ENCODE measurements around the gene NEU2. TPM values are rescaled to one million over a fixed set of nuclear protein-coding genes. Genes with fewer than 3 reads are reported as not detected.

NEU2 gene
- total and polyA plus RNA-seq, 2 of the 4 experiments (the other 2 are of a cell fraction), result not detected

GRCh38 chr2:233013027-233013461 lies 19.4 kb upstream of the NEU2 start, which contains the start of gene NGEF:
TSS of gene NGEF (minus strand) at chr2:233013256. CDS start at chr2:232974890, 38,366 bp downstream.
- CTCF ChIA-PET, result no interaction called here
- intact Hi-C loops (cut with micrococcal nuclease), result no loop called here

More at GRCh38 chr2:233013027-233013461, 19.4 kb upstream of the NEU2 start, which contains the start of gene NGEF:
- ATAC-seq (ENCODE audit: low read depth), result no peak
- no peak for TF ChIP-seq ELK1 (IDR thresholded peaks at IDR 0.05; ENCODE audit: borderline replicate concordance, low read depth, low read length)
- no peak for TF ChIP-seq CEBPB (IDR thresholded peaks at IDR 0.05; ENCODE audit: low read depth, low read length)
- TF ChIP-seq RCOR1 (IDR thresholded peaks at IDR 0.05; ENCODE audit: insufficient replicate concordance, low read length), result no peak
- TF ChIP-seq CHD1 (IDR thresholded peaks at IDR 0.05; ENCODE audit: low read depth, low read length), result no peak
- no peak for TF ChIP-seq MAFK (IDR thresholded peaks at IDR 0.05; ENCODE audit: low read depth, low read length)
- TF ChIP-seq RFX5 (IDR thresholded peaks at IDR 0.05; ENCODE audit: low read depth, low read length), result no peak
- TF ChIP-seq RAD21 (IDR thresholded peaks at IDR 0.05; ENCODE audit: low read length), result no peak
- no peak for TF ChIP-seq FOS (IDR thresholded peaks at IDR 0.05; ENCODE audit: low read depth, low read length)
- TF ChIP-seq BHLHE40 (IDR thresholded peaks at IDR 0.05; ENCODE audit: low read depth, low read length), result no peak
- no peak for TF ChIP-seq MXI1 (IDR thresholded peaks at IDR 0.05; ENCODE audit: borderline replicate concordance, low read depth, low read length)
- TF ChIP-seq USF2 (IDR thresholded peaks at IDR 0.05; ENCODE audit: low read depth, low read length), result no peak
- TF ChIP-seq NFE2L2 (IDR thresholded peaks at IDR 0.05; ENCODE audit: low read depth, low read length), result no peak
- DNase-seq, result no peak
- no TSS peak for BruUV-seq (replicated peaks)
- no peak within 1 kb of the TSS for H3K27ac ChIP-seq (ENCODE audit: insufficient read depth, low read length)
- no peak within 1 kb of the TSS for H2BK20ac ChIP-seq (ENCODE audit: low read depth, low read length)
- no peak within 1 kb of the TSS for H3K56ac ChIP-seq (ENCODE audit: extremely low read depth, insufficient read depth, low read length)
- dilution Hi-C loops (cut with HindIII; ENCODE audit: low sequenced_read_pairs, unreplicated experiment), result no loop called here
- H3K4me3 ChIP-seq (ENCODE audit: insufficient read depth, low read depth, low read length), result no peak within 1 kb of the TSS
- no peak within 1 kb of the TSS for H2AFZ ChIP-seq (replicated peaks; ENCODE audit: low read length, poor library complexity)
- no peak within 1 kb of the TSS for H2AK9ac ChIP-seq (replicated peaks; ENCODE audit: low read depth, low read length, poor library complexity)
- no peak within 1 kb of the TSS for H2BK120ac ChIP-seq (ENCODE audit: low read depth, low read length)
- no peak within 1 kb of the TSS for H4K91ac ChIP-seq (ENCODE audit: insufficient read depth, low read depth, low read length)
- no peaks in the 10 kb centered on the region for H4K20me1 ChIP-seq (ENCODE audit: insufficient read depth, low read length)
- H3K9me3 ChIP-seq (ENCODE audit: control insufficient read depth, insufficient read depth, low read length), result no peaks in the 10 kb centered on the region
- no peak within 1 kb of the TSS for H3K23ac ChIP-seq (ENCODE audit: low read depth, low read length)
- no peak within 1 kb of the TSS for H3K4me2 ChIP-seq (ENCODE audit: low read depth, low read length)
- H3K4me1 ChIP-seq (ENCODE audit: control insufficient read depth, insufficient read depth, low read length), result no peaks in the 10 kb centered on the region
- H3K36me3 ChIP-seq (ENCODE audit: control insufficient read depth, insufficient read depth, low read length), result no peaks in the 10 kb centered on the region
- H3K27me3 ChIP-seq (ENCODE audit: control insufficient read depth, insufficient read depth, low read length), result peaks cover 3% of the 10 kb centered on the region; the same call in 1 of the 2 replicates
- H3K9ac ChIP-seq (ENCODE audit: low read depth, low read length), result no peak within 1 kb of the TSS
- H3K4ac ChIP-seq (ENCODE audit: low read depth, low read length), result no peak within 1 kb of the TSS
- H2AK5ac ChIP-seq (ENCODE audit: low read depth, low read length), result no peak within 1 kb of the TSS
- H4K8ac ChIP-seq (ENCODE audit: low read depth in 2 of 2, low read length in 2 of 2), result no peak within 1 kb of the TSS
- H4K5ac ChIP-seq (ENCODE audit: low read depth, low read length), result no peak within 1 kb of the TSS
- H2BK5ac ChIP-seq (ENCODE audit: low read depth, low read length, poor library complexity, severe bottlenecking), result no peak within 1 kb of the TSS
- POLR2A ChIA-PET (ENCODE audit: unreplicated experiment), result no interaction called here
- 100% methylated on average over 3 of the region's 12 CpGs; no CpG with 5 or more reads in 1 of the 2 experiments for WGBS, 2 experiments (ENCODE audit: extremely low coverage in 2 of 2, insufficient read length in 1 of 2)
- no peaks in the 10 kb centered on the region for H3K9me1 ChIP-seq (ENCODE audit: insufficient read depth, low read length)
- in situ Hi-C loops (cut with MboI; ENCODE audit: low sequenced_read_pairs), result no loop called here
- no peak within 1 kb of the TSS for H3K18ac ChIP-seq (ENCODE audit: low read depth, low read length)
- no peak within 1 kb of the TSS for H2BK15ac ChIP-seq (ENCODE audit: low read depth, low read length)
- no peaks in the 10 kb centered on the region for H3K79me1 ChIP-seq (ENCODE audit: low read depth in 1 of 2, low read length in 2 of 2)
- no peak within 1 kb of the TSS for H3K14ac ChIP-seq (replicated peaks; ENCODE audit: low read depth, low read length)

Measured in IMR-90 (cell line).